NCI-H146 treated with DMSO at 0.1 percent for 48 hours (cell line): ENCODE data around the gene PTPN13.

Experiments used
- DNase-seq: peaks from one replicate; lab custom pipeline; 2025; ENCODE audit not compliant: unreplicated experiment; lab: John Stamatoyannopoulos, UW

PTPN13 gene

DNA sequence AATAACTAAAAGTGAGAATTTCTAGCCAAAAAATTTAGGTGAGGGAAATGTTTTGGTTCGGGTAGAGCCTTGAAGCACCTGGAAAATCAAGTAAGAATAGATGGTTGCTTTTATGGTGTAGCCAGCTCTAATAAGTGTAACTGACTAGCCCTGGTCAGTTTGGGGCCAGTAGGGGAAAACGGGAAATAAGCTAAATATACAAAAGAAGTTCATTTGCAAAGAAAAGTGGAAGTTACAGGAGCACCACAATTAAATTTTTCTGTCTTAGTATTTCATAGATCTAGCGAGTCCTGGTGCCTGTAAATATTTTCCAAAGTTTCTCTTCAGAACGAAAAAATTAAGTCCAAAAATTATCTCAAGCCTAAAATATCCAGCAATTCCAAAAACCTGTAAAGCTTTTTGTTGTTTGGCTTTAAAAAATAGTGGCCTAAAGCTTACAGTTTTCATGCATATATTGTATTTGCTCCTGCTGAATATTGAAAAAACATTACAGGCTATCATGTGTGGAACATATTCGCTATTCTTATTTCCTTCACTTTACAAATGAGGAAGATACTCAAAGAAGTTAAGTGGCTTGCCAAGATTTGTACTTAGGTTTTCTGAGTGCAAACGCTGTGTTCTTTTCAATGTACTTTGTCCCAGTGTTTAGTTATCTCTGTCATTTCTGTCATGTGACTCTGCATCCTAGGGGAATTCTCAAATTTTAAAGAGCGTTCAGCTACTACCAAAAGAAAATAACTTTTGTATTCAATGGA is 7.3 kb upstream of the PTPN13 start:
- no peak for DNase-seq

GRCh38 chr4:86587381-86588140 is 6.6 kb upstream of the PTPN13 start:
- peak; percentile 6 for DNase-seq

GRCh38 chr4:86592553-86593249 is 1.4 kb upstream of the PTPN13 start:
- no peak for DNase-seq

DNA sequence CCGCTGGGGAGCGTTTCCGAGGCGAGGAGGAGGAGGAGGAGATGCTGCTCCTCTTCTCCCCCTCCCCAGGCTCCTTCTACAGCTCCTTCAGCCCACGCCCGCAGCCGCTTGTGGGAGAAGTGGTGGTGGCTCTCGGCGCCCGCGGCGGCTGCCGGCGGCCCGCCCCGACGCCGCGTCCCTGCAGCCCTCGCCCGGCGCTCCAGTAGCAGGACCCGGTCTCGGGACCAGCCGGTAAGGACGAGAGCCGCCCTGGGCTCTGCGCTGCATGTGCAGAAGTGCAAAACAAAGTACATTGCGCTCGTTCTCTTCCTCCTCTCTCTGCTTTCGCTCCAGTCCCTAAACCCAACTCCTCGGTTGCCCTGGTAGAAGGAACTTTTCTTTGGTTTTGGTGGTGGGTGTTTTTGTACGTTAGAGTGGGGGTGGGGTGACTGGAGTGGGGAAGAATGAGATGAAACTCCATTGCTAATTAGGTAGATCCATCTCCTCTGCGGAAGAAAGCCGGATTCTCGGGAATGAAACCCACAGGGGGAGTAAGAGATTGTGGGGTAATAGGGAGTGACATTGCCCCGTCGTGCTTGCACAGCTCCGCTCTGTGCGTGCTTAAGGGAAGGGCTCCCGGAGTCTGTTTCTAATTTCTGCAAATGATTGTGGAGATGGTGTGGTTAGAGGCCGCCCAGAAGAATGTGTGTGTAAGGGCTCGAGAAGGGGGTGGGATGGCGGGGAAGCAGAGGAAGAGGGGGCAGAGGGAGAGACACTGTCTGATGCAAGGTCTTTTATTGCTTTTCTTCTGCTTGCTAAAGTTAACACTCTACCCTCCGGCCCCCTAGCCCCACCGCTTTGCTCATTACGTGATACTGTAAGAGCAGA is 677 bp downstream of the PTPN13 start:
- DNase-seq = no peak

DNA sequence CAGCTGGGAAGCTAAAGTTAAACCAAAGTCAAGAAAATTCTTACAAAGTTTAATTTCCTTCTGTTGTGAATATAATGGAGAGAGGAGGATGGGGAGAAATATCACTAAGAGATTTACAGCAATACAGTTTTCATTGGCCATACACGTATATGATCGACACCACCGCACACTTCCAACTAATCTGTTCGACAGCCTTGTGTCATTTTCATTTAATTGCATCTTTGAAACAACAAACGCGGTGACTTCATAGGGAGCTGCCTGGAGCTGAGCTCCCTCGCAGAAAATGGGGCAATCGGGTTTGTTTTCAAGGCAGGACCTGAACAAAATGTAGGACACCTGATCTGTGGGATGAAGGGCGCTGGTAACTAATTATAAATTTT is 1.3 kb downstream of the PTPN13 start:
- DNase-seq = no peak

DNA sequence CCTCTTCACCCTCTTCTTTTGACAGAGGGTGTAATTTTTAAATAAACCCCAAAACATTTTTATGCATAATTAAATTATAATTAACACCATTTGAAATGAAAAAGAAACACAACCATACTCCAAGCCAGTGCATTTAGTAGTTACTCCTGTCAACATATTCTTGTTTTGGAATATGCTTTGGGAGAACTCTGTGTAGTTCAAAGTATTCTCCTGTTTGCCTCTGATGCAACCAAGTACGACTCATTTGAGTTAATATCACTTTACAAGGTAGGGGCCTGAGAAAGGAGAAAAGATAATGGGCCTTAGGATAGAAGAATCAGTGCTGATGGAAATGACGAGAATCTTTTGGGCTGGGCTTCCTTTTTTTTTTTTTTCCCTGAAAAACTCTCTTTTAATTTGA is 2.7 kb downstream of the PTPN13 start:
- DNase-seq = no peak

GRCh38 chr4:86600007-86600653 is 6.0 kb downstream of the PTPN13 start:
- DNase-seq = no peak

- no peak for DNase-seq
These were observed 9.3 kb downstream of the PTPN13 start for GRCh38 chr4:86603311-86603885.

DNA sequence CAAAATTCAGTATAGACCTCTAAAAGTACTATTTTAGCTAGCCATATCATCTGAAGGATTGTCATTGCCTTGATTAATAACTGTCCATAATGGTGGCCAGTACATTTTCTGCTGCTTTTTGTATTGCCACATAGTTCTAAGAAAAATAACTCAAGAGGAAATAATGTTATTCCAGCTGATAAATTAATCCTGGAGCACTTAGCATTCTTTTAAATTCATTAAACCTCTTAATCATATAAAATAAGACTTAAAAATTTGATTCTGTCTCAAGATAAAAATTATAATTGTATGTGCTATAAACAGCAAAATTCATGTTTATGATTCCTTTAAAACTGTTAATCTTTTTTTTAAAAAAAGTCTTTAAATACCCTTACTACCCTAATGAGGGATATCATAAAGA is 12.7 kb downstream of the PTPN13 start:
- DNase-seq = no peak

GRCh38 chr4:86608757-86609375 is 14.8 kb downstream of the PTPN13 start:
- DNase-seq = no peak

- DNase-seq = no peak
These were observed 17.6 kb downstream of the PTPN13 start for GRCh38 chr4:86611757-86612156.

DNA sequence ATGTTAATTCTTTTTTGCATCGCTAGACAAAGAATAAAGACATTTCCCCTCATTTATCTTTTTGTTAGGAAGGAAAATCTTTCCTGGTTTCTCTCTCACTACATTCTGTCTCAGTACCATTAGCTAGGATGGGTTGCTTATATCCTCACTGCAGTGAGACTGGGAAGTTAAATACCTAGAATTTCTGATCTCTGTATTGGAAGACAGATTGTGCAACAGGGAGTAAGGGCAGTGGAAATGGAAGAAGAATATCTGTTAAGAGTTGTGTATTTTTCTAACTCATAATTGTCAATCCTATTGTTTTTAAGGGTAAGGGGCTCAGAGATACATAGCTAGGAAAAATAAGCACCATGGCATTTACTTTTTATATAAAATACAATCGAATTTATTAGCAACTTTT is 19.6 kb downstream of the PTPN13 start:
- no peak for DNase-seq

DNA sequence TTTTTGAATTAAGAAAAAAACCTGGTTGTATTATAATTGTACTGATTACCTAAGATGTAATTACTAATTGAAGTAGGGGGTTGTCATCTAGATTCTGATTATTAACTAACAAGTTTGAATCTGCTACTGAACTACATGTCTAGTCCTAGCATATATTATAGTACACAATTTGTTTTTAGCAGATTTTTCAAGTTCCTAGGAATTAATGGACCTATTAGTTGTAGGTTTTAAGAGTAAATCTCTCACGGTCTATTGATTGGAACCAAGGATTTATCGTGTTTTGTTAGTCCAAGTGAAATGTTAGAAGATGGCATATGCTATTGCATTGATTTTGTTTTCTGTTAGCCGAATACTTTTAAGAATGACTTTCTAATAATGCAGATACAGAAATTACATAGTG is 20.8 kb downstream of the PTPN13 start:
- DNase-seq = no peak

DNA sequence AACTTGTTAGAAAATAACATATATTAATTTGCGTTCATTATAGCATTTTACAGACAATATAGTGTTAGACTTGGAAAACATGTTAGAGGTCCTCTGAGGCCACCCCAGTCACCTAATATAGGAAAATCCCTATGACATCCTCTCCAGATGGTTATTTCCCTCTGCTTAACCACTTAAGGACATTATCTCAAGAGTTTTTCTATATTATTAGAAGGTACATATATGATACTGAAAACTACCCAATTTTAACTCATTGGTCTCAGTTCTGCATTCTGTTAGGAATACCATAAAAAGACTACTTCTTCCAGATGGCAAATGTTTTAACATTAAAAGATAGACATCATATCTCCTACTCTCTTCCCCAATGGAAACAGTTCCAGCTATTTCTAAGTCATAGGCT is 21.4 kb downstream of the PTPN13 start:
- DNase-seq = no peak

DNA sequence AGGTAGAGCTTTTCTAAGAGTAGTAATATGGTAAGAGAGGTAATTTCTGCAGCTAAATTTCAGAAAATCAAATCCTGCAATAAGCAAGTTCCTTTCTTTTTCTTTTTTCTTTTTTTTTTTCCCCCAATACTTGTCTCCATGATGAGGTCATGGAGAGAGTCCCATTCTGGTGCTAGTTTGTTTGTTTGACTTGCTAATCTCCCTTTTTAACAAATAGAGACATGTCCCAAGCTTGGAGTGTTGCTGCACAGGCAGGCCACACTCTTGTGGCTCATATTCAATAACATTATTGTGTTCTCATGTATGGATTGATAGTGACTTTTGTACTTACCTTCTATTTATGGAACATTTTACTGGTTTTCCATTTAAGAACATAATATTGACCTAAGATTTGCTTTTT is 25.5 kb downstream of the PTPN13 start:
- DNase-seq = no peak

GRCh38 chr4:86621435-86621834 is 27.3 kb downstream of the PTPN13 start:
- DNase-seq = no peak

- no peak for DNase-seq
These were observed 32.0 kb downstream of the PTPN13 start for GRCh38 chr4:86626066-86626465.

- no peak for DNase-seq
These were observed 33.5 kb downstream of the PTPN13 start for GRCh38 chr4:86627462-86628135.

DNA sequence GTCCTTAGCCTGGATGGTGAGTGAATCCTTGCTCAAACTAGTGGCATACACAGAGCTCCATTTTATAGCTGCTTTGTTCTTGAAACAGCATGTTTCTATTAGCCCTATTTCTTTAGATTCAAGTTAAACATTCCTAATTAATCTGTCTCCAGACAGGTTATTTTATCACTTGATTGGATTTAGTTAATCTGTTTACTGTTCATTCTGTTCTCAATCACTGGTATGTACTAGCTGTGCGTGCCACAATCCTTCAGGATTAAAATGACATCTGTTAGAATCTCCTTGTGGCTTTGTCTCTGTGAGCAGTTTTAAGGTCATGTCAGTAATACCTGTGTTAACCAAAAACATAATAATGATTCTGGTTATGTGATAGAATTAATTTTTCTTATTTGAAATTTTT is 36.5 kb downstream of the PTPN13 start:
- no peak for DNase-seq
